HG03520 (cell line): ENCODE results near the gene HFE.
"Not testable (repeated sequence)": the region's sequence is repeated elsewhere in the genome, so short reads cannot be mapped to it uniquely, and the experiment has no call there.

Experiments used
- ATAC-seq: cut with Tn5 transposase; IDR thresholded peaks from one replicate; pipeline ENCODE4 v1.9.1; 2021; ENCODE audit warnings: mild to moderate bottlenecking, moderate library complexity; ENCODE audit not compliant: unreplicated experiment

The HFE gene

DNA sequence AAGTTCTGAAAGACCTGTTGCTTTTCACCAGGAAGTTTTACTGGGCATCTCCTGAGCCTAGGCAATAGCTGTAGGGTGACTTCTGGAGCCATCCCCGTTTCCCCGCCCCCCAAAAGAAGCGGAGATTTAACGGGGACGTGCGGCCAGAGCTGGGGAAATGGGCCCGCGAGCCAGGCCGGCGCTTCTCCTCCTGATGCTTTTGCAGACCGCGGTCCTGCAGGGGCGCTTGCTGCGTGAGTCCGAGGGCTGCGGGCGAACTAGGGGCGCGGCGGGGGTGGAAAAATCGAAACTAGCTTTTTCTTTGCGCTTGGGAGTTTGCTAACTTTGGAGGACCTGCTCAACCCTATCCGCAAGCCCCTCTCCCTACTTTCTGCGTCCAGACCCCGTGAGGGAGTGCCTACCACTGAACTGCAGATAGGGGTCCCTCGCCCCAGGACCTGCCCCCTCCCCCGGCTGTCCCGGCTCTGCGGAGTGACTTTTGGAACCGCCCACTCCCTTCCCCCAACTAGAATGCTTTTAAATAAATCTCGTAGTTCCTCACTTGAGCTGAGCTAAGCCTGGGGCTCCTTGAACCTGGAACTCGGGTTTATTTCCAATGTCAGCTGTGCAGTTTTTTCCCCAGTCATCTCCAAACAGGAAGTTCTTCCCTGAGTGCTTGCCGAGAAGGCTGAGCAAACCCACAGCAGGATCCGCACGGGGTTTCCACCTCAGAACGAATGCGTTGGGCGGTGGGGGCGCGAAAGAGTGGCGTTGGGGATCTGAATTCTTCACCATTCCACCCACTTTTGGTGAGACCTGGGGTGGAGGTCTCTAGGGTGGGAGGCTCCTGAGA lies at the start of gene HFE:
HFE (plus strand) TSS at position 146 of the 832 bp plus-strand sequence; CDS start at position 158, 12 bp downstream.
- ATAC-seq = no peak

DNA sequence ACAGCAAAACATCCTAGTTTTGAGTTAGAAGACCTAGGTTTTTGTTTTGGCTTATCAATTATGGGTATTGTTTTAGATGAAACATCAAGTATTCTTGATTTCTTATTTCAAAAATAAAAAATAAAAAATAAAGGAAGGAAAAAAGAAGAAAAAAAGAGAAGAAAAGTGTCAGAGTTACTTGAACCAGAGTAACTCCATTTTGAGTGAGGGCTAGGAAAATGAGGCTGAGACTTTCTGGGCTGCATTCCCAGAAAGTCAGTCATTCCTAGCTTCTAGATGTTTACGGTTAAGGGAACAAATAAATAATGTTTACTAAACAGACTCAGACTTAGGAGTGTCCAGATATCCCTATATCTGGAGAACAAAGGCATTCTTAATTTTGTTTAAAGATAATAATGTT lies 45.3 kb upstream of the HFE start:
- no peak for ATAC-seq

DNA sequence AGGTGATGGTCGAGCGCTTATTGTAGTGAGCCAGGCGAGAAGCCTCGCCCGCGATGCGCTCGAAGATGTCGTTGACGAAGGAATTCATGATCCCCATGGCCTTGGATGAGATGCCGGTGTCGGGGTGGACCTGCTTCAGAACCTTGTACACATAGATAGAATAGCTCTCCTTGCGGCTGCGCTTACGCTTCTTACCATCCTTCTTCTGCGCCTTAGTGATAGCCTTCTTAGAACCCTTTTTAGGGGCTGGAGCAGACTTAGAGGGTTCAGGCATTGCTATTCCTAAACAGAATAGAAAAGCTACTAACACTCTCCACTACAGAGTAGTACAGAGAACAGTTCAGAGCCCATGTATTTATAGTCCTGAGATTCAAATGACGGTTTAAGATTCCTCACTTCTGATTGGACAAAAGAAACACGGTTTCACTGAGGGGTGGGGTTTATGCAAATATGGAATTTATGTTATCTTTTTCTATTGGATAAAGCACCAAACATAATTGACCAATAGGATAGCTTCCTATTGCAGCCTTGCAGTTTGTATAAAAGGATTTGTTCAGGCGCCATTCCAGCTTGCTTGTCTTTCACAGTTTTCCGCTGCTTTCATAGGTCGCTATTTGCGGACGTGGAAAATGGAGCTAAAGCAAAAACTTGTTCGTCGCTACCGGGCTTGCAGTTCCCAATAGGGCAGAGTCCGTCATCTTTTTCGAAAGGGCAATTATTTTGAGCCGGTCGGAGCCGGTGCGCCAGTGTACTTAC lies 43.7 kb upstream of the HFE start:
- ATAC-seq = peak; percentile 61

DNA sequence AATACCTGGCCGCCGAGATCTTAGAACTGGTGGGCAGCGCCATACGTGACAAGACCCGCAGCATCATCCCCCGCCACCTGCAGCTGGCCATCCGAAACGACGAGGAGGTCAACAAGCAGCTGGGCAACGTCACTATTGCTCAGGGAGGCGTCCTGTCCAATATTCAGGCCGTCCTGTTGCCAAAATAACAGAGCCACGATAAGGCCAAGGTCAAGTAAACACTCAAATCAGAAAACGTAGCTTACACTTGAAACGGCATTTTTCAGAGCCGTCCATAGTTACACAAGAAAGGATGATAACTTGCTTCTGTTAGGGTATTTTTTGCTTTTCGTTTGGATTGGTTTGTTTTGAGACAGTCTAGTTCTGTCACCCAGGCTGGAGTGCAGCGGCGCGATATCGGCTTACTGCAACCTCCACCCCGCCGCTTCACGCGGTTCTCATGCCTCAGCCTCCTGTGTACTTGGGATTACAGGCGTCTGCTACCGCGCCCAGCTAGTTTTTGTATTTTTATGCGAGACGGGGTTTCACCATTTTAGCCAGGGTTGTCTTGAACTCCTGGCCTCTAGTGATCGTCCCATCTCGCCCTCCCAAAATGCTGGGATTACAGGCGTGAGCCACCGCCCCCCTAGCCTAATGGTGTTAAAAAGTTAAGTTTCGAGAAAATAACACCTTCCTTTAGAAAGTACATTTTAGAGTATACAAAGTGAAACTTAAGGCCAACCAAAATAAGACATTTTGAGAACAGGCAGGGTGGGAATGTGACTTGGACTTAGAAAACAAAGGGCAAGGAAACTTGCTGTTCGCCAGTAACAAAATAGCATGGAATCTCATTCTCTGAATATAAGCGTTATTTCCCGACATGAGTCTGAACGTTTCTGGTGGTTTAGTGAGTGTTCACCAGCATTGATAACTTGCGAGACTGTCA lies 42.8 kb upstream of the HFE start:
- ATAC-seq = peak; percentile 28

- peak; percentile 46 for ATAC-seq
Observed at GRCh38 chr6:26045065-26045927, 41.9 kb upstream of the HFE start.

- no peak for ATAC-seq
Observed at GRCh38 chr6:26045928-26046368, 41.3 kb upstream of the HFE start.

DNA sequence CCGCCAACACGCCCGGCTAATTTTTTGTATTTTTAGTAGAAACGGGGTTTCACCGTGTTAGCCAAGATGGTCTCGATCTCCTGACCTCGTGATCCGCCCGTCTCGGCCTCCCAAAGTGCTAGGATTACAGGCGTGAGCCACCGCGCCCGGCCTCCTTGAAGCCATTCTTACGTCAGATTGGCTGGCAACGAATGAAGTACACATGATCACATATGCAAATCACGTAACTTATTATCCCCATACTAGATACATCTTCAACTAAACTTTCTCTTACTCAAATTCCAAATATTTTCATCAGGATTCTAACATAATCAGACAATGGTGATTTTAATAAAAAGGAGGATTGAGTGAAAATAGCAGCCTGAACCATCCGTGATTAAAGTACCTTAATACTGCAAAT lies 39.9 kb upstream of the HFE start:
- not testable (repeated sequence) for ATAC-seq

DNA sequence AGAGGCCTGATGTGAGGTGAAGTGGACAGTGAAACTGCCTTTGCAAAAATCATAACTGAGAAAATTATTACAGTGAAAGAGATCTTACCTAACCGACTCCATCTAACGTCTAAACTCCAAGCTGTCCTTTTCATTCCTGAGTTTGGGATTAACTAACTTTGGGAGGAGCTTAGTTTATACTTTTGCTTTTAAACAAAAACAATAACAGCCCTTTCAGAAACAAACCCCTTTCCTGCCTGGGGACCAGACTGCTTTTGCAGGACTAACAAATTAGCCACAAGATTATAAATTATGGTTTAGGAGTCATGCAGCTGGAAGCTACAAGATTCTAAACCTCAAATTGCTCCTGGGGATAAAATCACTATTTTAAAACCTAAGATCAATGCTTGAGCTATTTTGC lies 38.6 kb upstream of the HFE start:
- no peak for ATAC-seq

- ATAC-seq = no peak
Observed at GRCh38 chr6:26051665-26052310, 35.4 kb upstream of the HFE start.

DNA sequence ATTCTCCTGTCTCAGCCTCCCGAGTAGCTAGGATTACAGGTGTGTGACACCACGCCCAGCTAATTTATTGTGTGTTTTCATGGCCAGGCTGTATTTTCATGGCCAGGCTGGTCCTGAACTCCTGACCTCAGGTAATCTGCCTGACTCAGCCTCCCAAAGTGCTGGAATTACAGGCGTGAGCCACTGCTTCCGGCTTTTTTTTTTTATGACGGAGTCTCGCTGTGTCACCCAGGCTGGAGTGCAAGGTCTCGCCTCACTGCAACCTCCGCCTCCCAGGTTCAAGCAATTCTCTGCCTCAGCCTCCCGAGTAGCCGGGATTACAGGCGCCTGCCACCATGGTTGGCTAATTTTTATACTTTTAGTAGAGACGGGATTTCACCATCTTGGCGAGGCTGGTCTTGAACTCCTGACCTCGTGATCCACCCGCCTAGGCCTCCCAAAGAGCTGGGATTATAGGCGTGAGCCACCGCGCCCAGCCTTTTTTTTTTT lies 34.4 kb upstream of the HFE start:
- not testable (repeated sequence) for ATAC-seq

DNA sequence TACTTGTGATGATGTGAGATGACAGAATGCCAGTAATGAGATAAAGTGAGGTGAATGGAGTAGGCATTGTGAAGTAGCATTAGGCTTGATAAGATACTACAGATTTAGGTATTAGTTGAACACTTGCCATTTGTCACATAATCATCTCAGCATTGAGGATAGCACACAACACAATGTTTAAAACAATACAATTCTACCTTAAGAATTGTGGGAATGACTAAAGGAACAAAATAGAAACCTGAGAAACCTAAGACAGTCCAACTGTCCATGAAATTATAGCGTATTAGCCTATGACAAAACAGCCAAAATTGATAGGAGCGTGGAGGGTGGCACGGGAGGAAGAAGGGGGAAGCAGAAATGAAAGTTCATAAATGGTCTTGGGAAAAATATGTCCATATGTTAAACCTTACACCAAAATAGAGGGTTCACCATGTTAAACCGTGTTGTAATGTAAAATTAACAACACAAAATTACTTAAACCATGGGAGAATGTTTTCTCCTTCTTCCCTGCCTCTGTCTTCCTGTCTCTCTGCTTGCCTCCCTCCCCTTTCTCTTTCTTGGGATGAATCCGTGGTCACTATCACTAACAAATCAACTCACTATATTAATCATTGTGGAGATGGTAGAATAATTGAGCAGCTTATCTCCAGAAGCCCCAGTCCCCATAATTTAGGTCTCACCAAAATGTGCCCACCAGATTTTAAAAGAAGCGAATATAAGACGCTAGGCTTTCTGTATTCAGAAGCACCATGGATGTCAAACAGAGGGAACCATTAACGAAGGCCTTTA lies 33.0 kb upstream of the HFE start:
- ATAC-seq = no peak

GRCh38 chr6:26054781-26055718 lies 32.2 kb upstream of the HFE start:
- peak; percentile 40 for ATAC-seq

- peak; percentile 78 for ATAC-seq
Observed at GRCh38 chr6:26055719-26056582, 31.3 kb upstream of the HFE start.

GRCh38 chr6:26056583-26057350 lies 30.5 kb upstream of the HFE start:
- no peak for ATAC-seq

GRCh38 chr6:26057899-26058298 lies 29.3 kb upstream of the HFE start:
- ATAC-seq = no peak
